ENCODE results near the gene SCRT2. TPM values are rescaled to one million over a fixed set of nuclear protein-coding genes. Genes with fewer than 3 reads are reported as not detected.

SCRT2 gene
- total RNA-seq, 1 experiment from 2014 or later = not detected

- Histone ChIP-seq H4K91ac (ENCODE audit: insufficient read length, low read depth, low read length) (no peak overlapping the region), H3K4me2 (ENCODE audit: insufficient read depth, insufficient read length, low read length) (no peak overlapping the region), H2BK20ac (ENCODE audit: low read depth, low read length, poor library complexity, severe bottlenecking) (no peak overlapping the region), H2AK5ac (ENCODE audit: insufficient read length, low read length) (no peak overlapping the region), H3K9ac (ENCODE audit: extremely low read depth, insufficient read length, low read length) (no peak overlapping the region), H3K23me2 (ENCODE audit: insufficient read length, low read depth, low read length, poor library complexity, severe bottlenecking) (no peaks in the 10 kb centered on the region), H4K20me1 (ENCODE audit: control insufficient read depth, insufficient read depth, insufficient read length) (no peaks in the 10 kb centered on the region), H3K79me2 (ENCODE audit: insufficient read depth, low read length) (no peaks in the 10 kb centered on the region), H3K79me1 (ENCODE audit: insufficient read depth, low read depth, low read length, poor library complexity, severe bottlenecking) (no peaks in the 10 kb centered on the region), H3T11ph (ENCODE audit: low read length) (no peak overlapping the region), H2BK5ac (ENCODE audit: insufficient read length, low read length) (no peak overlapping the region), H3K18ac (ENCODE audit: insufficient read length, low read depth, low read length) (no peak overlapping the region), H2BK15ac (ENCODE audit: low read depth, low read length) (no peak overlapping the region), H3K14ac (ENCODE audit: insufficient read depth, low read length) (no peak overlapping the region), H3K27me3 (ENCODE audit: insufficient read depth, low read length) (no peaks in the 10 kb centered on the region), H4K8ac (replicated peaks; ENCODE audit: insufficient read length, low read depth, low read length) (no peak overlapping the region), H3K56ac (ENCODE audit: insufficient read length, low read depth, low read length) (no peak overlapping the region), H3K9me3 (ENCODE audit: control insufficient read depth, low read depth, low read length) (no peaks in the 10 kb centered on the region), H2BK120ac (ENCODE audit: low read depth, low read length, poor library complexity, severe bottlenecking) (no peak overlapping the region), H3K4me1 (ENCODE audit: insufficient read depth, low read length) (peaks cover 9% of the 10 kb centered on the region), H3K4ac (ENCODE audit: low read depth, low read length) (no peak overlapping the region), H2AFZ (ENCODE audit: low read length) (no peak overlapping the region), H3K27ac (ENCODE audit: insufficient read length, low read depth, low read length) (no peak overlapping the region), H2BK12ac (ENCODE audit: insufficient read length, low read depth, low read length) (no peak overlapping the region), H3K23ac (ENCODE audit: insufficient read length, low read depth, low read length) (no peak overlapping the region), H4K5ac (ENCODE audit: insufficient read length, low read depth, low read length) (no peak overlapping the region)
- WGBS (ENCODE audit: extremely low coverage, insufficient read length, low lambda C conversion rate) = no CpG with 5 or more reads among the region's 6 CpGs
- H3K4me3 Mint-ChIP-seq = no peak overlapping the region
- peak overlapping the region in 1 of 3 experiments; percentile 89; a peak in 2 of 7 replicates for H3K27ac Mint-ChIP-seq
- no peaks in the 10 kb centered on the region; a peak in 1 of 7 replicates for H3K36me3 Mint-ChIP-seq (ENCODE audit: insufficient read depth in 1 of 3, low read depth in 3 of 3)
- no peak for DNase-seq
- H3K4me1 Mint-ChIP-seq = peaks cover 51 to 79% of the 10 kb centered on the region in 2 experiments
- H3K9me3 Mint-ChIP-seq = no peaks in the 10 kb centered on the region; a peak in 1 of 5 replicates
- no peak for TF ChIP-seq CTCF (conservative IDR thresholded peaks at IDR 0.05)
- peaks cover 8% of the 10 kb centered on the region for H3K27me3 Mint-ChIP-seq (ENCODE audit: low read depth)
Measured at GRCh38 chr20:665276-665675, 10.3 kb downstream of the SCRT2 start.

All from H9 (cell line).